ENCODE data around the gene ULBP1.
A peak's percentile ranks its signal among the peaks of the same experiment; 100 is the strongest.

DNA sequence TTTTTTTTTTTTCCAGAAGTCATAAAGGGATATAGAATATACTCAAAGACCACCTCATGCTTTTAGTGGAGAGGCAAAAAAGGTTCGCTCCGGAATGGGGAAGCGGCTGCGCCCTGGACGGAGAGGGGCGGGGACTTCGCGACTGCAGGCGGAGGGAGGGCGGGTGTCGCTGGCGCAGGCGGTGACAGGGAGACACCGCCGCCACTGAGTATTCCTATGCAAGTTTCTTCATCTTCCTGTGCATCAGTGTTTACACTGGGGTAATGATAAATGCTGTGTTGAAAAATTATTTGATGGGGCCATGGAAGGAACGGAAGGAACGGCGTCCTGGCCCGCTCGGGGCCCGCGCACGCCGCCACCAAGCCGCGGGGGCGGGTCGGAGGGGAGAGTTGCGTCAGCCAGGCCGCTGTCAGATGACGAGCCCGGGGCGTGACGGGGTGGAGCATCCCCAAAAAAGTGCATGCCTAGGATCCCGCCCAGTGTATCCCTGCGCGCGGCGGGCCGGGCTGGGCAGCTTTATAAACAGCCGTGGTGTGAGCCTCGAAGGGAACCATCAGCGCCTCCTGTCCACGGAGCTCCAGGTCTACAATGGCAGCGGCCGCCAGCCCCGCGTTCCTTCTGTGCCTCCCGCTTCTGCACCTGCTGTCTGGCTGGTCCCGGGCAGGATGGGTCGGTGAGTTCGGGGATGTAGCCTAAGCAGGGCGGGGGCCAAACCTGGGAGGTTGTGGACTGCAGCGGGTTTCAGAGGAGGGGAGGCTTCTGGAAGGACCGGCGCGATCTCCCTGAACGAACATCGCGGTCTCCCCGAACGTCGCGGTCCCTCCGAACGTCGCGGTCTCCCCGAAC is at the start of gene ULBP1:
- TF ChIP-seq POLR2AphosphoS5 (IDR thresholded peaks at IDR 0.05; ENCODE audit: low read depth, low read length): peak; percentile 50; the same call in 1 of the 2 replicates
- TF ChIP-seq, protein P1, sequence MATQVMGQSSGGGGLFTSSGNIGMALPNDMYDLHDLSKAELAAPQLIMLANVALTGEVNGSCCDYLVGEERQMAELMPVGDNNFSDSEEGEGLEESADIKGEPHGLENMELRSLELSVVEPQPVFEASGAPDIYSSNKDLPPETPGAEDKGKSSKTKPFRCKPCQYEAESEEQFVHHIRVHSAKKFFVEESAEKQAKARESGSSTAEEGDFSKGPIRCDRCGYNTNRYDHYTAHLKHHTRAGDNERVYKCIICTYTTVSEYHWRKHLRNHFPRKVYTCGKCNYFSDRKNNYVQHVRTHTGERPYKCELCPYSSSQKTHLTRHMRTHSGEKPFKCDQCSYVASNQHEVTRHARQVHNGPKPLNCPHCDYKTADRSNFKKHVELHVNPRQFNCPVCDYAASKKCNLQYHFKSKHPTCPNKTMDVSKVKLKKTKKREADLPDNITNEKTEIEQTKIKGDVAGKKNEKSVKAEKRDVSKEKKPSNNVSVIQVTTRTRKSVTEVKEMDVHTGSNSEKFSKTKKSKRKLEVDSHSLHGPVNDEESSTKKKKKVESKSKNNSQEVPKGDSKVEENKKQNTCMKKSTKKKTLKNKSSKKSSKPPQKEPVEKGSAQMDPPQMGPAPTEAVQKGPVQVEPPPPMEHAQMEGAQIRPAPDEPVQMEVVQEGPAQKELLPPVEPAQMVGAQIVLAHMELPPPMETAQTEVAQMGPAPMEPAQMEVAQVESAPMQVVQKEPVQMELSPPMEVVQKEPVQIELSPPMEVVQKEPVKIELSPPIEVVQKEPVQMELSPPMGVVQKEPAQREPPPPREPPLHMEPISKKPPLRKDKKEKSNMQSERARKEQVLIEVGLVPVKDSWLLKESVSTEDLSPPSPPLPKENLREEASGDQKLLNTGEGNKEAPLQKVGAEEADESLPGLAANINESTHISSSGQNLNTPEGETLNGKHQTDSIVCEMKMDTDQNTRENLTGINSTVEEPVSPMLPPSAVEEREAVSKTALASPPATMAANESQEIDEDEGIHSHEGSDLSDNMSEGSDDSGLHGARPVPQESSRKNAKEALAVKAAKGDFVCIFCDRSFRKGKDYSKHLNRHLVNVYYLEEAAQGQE (IDR thresholded peaks at IDR 0.05; ENCODE audit: insufficient read depth in 1 of 2, low read depth in 2 of 2, low read length in 1 of 2): no peak
- TF ChIP-seq, protein P2, sequence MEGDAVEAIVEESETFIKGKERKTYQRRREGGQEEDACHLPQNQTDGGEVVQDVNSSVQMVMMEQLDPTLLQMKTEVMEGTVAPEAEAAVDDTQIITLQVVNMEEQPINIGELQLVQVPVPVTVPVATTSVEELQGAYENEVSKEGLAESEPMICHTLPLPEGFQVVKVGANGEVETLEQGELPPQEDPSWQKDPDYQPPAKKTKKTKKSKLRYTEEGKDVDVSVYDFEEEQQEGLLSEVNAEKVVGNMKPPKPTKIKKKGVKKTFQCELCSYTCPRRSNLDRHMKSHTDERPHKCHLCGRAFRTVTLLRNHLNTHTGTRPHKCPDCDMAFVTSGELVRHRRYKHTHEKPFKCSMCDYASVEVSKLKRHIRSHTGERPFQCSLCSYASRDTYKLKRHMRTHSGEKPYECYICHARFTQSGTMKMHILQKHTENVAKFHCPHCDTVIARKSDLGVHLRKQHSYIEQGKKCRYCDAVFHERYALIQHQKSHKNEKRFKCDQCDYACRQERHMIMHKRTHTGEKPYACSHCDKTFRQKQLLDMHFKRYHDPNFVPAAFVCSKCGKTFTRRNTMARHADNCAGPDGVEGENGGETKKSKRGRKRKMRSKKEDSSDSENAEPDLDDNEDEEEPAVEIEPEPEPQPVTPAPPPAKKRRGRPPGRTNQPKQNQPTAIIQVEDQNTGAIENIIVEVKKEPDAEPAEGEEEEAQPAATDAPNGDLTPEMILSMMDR (IDR thresholded peaks at IDR 0.05): no peak
